Measurements from ENCODE around the gene NR3C1. TPM values are rescaled to one million over a fixed set of nuclear protein-coding genes. Genes with fewer than 3 reads are reported as not detected.

The NR3C1 gene
- total RNA-seq, 1 experiment from 2014 or later, result 16.0 TPM

DNA sequence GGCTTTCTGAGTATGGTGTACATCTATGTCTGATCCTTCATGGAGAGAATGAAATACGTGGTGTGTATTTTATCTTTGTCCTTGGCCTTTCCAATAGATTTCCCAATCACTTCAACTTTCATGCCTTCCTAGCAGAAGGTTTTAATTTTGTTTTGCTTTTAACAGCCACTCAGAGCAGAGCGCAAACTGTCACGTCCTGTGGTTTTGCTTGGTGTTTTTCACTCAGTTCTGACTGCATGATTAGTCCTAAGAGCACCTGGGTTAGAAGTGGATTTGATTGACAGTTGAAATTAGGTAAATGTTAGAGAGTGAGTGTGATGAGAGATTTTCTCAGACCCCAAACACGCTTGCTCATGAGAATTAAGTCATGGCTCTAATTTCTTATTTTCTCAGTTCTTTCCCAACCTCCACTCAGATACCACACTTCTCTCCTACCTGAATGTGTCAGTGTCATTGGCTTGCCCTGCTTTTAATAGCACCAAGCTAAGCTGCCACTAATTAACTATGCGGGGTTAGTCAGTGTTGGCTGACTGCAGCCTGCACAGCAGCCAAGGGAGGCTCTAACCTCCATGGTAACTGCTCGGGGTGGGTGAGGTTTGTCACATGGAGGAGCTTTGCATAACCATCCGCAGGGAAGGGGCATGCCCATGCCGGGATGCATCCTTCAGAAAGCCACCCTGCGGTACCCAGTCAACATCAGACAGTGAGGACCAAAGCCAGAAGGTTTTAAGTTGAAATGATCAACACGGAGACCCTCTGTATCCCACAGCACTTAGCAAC, 173.4 kb downstream of the NR3C1 start:
- no peak for ATAC-seq
- Histone ChIP-seq H3K27ac (ENCODE audit: low read depth, low read length) (no peak overlapping the region), H3K4me3 (replicated peaks in 1 of 2; ENCODE audit: low read depth in 1 of 2, low read length in 2 of 2) (no peak overlapping the region), H4K20me1 (ENCODE audit: insufficient read depth) (no peaks in the 10 kb centered on the region), H3K9ac (ENCODE audit: low read length) (no peak overlapping the region), H3K9me2 (ENCODE audit: insufficient read depth) (no peaks in the 10 kb centered on the region), H3K9me3 (ENCODE audit: control insufficient read depth in 1 of 2, insufficient read depth in 1 of 2, low read depth in 1 of 2, low read length in 2 of 2) (no peaks in the 10 kb centered on the region), H2AFZ (ENCODE audit: low read depth, low read length, poor library complexity, severe bottlenecking) (no peak overlapping the region), H3K36me3 (ENCODE audit: control insufficient read depth in 1 of 2, insufficient read depth in 2 of 2, low read length in 2 of 2) (no peaks in the 10 kb centered on the region), H3K79me2 (ENCODE audit: insufficient read depth, low read length) (no peaks in the 10 kb centered on the region), H3K4me1 (ENCODE audit: control insufficient read depth in 1 of 2, insufficient read depth in 2 of 2, low read length in 2 of 2) (peaks cover 0 to 10% of the 10 kb centered on the region in 2 experiments; a peak in 1 of 4 replicates), H3K4me2 (ENCODE audit: low read length) (no peak overlapping the region), H3K27me3 (ENCODE audit: insufficient read depth, low read length) (no peaks in the 10 kb centered on the region)
- no TSS peak for BruUV-seq (replicated peaks)
- no peak for DNase-seq (ENCODE audit: low read depth, low spot score)
- ChIA-PET CTCF (no interaction called here), RAD21 (ENCODE audit: low non-redundant PET in 1 of 2, low total read pairs in 2 of 2, uncharacterized antibody in 2 of 2, unreplicated experiment in 2 of 2) (no interaction called here), POLR2A (no interaction called here)
- intact Hi-C loops (cut with micrococcal nuclease), result no loop called here
- TF ChIP-seq YY1 (IDR thresholded peaks at IDR 0.05; ENCODE audit: extremely low read depth, insufficient replicate concordance, low read depth, low read length) (no peak), EZH2 (IDR thresholded peaks at IDR 0.05) (no peak), CBX3 (IDR thresholded peaks at IDR 0.05; ENCODE audit: low read depth) (no peak), POLR2A (IDR thresholded peaks at IDR 0.05; ENCODE audit: borderline replicate concordance, extremely low read depth, insufficient read depth, insufficient read length) (no peak), JUND (IDR thresholded peaks at IDR 0.05) (no peak), SP1 (IDR thresholded peaks at IDR 0.05; ENCODE audit: low read depth) (no peak), SIN3A (IDR thresholded peaks at IDR 0.05; ENCODE audit: low read depth) (no peak), ZNF274 (IDR thresholded peaks at IDR 0.05; ENCODE audit: low read depth, low read length) (no peak), SRF (IDR thresholded peaks at IDR 0.05; ENCODE audit: low read depth) (no peak), EZH2phosphoT487 (IDR thresholded peaks at IDR 0.05; ENCODE audit: borderline replicate concordance) (no peak), CEBPB (IDR thresholded peaks at IDR 0.05; ENCODE audit: low read depth) (no peak), POLR2AphosphoS5 (IDR thresholded peaks at IDR 0.05; ENCODE audit: low read depth, low read length) (no peak), TCF7L2 (IDR thresholded peaks at IDR 0.05; ENCODE audit: borderline replicate concordance, extremely low read depth, insufficient read depth, insufficient read length) (no peak), ZFX (IDR thresholded peaks at IDR 0.05) (no peak)
- TF ChIP-seq, protein P1, sequence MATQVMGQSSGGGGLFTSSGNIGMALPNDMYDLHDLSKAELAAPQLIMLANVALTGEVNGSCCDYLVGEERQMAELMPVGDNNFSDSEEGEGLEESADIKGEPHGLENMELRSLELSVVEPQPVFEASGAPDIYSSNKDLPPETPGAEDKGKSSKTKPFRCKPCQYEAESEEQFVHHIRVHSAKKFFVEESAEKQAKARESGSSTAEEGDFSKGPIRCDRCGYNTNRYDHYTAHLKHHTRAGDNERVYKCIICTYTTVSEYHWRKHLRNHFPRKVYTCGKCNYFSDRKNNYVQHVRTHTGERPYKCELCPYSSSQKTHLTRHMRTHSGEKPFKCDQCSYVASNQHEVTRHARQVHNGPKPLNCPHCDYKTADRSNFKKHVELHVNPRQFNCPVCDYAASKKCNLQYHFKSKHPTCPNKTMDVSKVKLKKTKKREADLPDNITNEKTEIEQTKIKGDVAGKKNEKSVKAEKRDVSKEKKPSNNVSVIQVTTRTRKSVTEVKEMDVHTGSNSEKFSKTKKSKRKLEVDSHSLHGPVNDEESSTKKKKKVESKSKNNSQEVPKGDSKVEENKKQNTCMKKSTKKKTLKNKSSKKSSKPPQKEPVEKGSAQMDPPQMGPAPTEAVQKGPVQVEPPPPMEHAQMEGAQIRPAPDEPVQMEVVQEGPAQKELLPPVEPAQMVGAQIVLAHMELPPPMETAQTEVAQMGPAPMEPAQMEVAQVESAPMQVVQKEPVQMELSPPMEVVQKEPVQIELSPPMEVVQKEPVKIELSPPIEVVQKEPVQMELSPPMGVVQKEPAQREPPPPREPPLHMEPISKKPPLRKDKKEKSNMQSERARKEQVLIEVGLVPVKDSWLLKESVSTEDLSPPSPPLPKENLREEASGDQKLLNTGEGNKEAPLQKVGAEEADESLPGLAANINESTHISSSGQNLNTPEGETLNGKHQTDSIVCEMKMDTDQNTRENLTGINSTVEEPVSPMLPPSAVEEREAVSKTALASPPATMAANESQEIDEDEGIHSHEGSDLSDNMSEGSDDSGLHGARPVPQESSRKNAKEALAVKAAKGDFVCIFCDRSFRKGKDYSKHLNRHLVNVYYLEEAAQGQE (IDR thresholded peaks at IDR 0.05; ENCODE audit: low read depth), result no peak
- TF ChIP-seq, protein P2, sequence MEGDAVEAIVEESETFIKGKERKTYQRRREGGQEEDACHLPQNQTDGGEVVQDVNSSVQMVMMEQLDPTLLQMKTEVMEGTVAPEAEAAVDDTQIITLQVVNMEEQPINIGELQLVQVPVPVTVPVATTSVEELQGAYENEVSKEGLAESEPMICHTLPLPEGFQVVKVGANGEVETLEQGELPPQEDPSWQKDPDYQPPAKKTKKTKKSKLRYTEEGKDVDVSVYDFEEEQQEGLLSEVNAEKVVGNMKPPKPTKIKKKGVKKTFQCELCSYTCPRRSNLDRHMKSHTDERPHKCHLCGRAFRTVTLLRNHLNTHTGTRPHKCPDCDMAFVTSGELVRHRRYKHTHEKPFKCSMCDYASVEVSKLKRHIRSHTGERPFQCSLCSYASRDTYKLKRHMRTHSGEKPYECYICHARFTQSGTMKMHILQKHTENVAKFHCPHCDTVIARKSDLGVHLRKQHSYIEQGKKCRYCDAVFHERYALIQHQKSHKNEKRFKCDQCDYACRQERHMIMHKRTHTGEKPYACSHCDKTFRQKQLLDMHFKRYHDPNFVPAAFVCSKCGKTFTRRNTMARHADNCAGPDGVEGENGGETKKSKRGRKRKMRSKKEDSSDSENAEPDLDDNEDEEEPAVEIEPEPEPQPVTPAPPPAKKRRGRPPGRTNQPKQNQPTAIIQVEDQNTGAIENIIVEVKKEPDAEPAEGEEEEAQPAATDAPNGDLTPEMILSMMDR (IDR thresholded peaks at IDR 0.05 in 2 of 3, conservative IDR thresholded peaks at IDR 0.05 in 1 of 3; ENCODE audit: borderline replicate concordance in 1 of 3, insufficient read depth in 1 of 3, low read depth in 2 of 3, low read length in 2 of 3), result no peak
- TF ChIP-seq, protein P3, sequence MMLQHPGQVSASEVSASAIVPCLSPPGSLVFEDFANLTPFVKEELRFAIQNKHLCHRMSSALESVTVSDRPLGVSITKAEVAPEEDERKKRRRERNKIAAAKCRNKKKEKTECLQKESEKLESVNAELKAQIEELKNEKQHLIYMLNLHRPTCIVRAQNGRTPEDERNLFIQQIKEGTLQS (IDR thresholded peaks at IDR 0.05), result no peak
- TF ChIP-seq, protein P4, sequence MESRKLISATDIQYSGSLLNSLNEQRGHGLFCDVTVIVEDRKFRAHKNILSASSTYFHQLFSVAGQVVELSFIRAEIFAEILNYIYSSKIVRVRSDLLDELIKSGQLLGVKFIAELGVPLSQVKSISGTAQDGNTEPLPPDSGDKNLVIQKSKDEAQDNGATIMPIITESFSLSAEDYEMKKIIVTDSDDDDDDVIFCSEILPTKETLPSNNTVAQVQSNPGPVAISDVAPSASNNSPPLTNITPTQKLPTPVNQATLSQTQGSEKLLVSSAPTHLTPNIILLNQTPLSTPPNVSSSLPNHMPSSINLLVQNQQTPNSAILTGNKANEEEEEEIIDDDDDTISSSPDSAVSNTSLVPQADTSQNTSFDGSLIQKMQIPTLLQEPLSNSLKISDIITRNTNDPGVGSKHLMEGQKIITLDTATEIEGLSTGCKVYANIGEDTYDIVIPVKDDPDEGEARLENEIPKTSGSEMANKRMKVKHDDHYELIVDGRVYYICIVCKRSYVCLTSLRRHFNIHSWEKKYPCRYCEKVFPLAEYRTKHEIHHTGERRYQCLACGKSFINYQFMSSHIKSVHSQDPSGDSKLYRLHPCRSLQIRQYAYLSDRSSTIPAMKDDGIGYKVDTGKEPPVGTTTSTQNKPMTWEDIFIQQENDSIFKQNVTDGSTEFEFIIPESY (IDR thresholded peaks at IDR 0.05; ENCODE audit: extremely low read depth, insufficient replicate concordance, low read length), result no peak
- TF ChIP-seq, protein P5, sequence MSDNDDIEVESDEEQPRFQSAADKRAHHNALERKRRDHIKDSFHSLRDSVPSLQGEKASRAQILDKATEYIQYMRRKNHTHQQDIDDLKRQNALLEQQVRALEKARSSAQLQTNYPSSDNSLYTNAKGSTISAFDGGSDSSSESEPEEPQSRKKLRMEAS (IDR thresholded peaks at IDR 0.05), result no peak

All from HCT116 (cell line).